CD1c-positive myeloid dendritic cell (primary cell): ENCODE data around the gene JKAMP.

Source experiments
- DNase-seq: peaks from one replicate; pipeline ENCODE4 v3.0.0-alpha.2; 2016; ENCODE audit errors: extremely low spot score

Gene JKAMP

DNA sequence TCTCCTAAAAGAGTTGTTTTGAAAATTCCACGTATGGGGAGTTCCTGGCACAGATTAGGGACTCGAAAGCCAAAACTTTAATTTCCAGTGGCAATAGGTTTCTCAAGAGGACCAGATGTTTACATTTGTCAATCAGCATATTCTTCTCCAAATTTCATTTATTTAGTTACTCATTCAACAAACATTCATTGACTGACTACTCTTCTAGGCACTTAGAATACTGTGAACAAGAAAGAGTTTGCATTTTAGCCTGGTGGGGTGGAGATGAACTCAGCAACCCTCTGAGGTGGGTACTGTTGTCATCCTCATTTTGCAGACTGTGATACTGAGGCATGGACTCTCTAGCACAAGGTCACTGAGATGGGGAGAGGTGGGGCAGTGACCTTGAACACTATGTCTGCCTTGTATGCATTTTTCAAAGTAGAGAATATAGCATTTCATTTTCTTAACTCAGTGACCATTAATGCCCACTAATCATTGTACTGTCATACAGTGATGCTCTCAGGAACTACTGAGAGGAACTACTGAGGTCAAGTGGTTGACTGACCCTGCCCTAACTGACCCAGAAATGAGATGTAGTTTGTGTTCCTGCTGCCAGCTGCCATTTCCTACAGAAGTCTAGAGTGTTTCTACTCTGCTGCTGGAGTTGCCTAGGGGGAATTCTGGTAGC is 2.3 kb upstream of the JKAMP start:
- peak; percentile 36 for DNase-seq

DNA sequence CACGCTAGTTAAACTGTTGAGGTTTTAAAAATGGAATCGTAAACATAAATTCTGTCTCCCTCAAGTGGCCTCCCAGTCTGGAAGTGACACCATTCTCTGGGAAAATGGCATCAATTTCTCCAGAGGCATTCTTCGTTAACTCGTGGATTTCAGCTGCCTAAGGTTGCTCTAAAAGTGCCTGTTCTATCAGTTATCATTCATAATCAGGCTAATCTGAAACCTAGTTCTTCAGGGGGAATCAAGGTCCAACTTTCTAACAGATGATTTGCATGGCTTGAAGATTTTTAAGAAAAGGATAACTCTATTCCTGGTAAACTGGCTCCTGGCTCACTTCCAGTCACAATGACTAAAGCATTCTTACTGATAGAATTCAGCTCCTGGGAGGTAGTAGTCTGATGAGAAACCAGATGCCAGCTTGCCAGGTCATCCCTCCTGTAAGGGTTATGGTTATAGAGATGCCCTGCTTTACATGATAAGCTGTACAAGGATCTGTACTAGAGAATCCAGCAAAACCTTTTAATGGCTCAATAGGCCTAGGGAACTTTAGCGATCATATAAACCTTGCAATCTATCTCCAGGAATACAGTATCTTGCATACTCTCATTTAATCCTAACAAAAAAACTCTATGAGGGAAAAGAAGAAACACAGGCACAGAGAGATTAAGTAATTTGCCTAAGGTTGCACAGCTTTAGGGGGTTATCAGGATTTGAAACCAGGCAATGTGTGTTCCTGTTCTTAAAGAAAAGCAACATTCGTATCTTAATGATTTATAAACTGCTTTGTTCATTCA is 1.6 kb upstream of the JKAMP start:
- no peak for DNase-seq

DNA sequence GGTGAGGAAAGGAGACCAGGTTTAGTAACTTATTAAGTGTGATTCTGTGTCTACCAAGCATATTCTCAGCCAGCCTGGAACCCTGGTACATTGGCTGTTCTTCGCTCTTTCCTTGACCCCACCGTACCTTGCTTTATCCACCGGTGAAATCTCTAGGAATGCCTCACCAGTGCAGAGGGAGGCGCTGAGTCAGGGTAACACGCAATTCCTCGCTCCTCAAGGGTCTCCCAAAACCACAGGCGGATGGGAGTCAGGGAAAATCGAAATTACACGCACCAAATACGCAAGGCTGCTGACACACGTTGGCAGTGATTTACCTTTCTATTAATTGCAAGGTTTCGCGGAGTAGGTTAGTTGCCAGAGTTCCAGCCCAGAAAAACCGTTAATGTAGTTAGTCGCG is 954 bp upstream of the JKAMP start:
- no peak for DNase-seq

DNA sequence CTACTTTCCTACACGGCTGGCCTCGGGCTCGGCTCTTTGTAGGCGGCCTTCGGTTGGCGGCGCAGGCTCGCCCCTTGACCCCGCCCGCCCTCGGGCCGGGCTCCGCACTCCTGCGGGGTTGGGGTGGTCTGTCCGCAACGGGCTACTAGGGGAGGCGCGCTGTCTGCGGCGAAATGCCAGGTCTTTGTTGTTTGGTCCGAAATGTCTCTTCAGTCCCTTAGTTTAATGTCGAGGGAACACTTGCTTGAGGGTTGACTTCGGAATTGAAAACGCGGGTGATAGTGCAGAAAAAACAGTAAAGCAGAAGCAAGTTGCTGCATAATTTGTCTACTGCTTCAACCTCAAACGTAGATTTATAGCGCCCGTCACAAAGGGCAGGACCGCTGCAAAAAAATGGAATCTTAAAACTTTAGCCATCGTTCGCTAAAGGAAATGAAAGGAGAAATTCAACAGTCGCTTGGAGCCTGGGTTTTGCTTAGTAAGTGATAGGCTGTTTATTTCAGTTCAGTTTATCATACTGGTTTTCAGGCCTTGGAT is 390 bp downstream of the JKAMP start:
- peak; percentile 51 for DNase-seq

DNA sequence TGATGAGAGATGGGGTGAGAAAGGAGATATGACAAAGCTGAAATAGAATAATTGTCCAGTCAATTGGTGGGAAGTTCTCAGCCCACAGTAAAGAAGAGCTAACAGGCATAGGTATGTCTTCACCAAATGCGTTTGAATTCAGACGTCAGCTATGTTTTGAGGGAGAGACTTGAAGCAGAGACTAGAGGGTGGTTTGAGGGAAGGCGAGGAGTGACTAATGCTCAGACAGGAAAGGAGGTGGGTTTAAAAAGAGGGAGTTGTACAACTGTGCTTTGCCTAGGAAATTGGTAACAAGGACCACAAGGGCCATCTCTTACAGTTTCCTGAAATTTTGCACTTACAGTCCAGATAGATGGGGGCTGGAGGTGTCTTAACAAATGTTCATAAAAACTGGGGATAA is 6.4 kb downstream of the JKAMP start:
- DNase-seq: no peak

DNA sequence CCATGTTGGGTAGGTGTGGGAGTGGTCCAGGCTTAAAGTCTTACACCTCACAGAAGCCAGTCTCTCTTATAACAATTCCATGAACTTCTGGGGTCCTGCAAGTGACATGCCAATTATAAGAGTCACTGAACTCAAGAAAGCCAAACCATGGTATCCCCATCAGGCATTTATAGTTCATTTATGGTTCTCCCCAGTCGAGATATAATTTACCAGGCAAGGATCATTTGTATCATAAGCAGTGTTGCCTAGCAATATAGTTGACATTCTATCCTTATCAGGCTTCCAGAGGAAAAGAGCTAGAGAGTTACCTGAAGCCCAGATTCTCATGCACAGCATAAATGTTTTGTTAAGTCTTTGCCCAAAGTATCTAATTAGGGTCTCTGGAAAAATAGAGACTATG is 8.1 kb downstream of the JKAMP start:
- no peak for DNase-seq

DNA sequence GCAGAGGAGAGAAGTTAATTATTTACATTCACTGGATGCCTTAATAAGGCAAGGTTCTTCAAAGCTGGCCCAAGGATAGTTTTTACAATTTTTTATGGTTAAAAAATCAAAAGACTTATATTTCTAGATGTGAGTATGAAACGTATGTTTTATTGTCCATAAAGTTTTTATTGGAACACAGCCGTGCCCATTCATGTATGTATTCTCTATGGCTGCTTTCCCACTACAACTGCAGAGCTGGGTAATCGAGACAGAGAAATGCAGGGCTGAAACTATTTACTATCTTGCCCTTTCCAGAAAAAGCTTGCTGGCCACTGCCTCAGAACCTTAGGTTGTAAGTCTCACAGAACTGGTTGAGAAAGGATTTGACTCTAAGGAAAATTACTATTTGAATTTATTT is 16.4 kb downstream of the JKAMP start:
- DNase-seq: no peak

DNA sequence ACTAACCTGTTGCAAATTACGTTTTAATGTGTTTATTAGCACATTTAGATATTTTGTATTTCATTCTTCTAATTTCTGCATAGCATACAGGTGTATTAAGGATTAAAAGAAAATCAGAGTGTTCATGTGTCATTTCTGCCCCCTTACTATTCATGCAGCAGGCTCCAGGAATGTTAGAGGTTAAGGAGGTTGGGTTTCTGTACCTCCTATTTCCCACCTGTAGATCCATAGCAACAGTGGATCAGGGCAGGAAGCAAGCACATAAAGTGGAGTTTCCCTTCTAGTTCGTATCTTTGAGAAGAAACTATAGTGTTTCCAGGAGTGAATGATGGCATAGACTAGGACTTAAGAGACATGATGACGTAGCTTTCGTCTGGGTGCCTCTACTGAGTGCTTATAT is 18.9 kb downstream of the JKAMP start:
- DNase-seq: no peak

DNA sequence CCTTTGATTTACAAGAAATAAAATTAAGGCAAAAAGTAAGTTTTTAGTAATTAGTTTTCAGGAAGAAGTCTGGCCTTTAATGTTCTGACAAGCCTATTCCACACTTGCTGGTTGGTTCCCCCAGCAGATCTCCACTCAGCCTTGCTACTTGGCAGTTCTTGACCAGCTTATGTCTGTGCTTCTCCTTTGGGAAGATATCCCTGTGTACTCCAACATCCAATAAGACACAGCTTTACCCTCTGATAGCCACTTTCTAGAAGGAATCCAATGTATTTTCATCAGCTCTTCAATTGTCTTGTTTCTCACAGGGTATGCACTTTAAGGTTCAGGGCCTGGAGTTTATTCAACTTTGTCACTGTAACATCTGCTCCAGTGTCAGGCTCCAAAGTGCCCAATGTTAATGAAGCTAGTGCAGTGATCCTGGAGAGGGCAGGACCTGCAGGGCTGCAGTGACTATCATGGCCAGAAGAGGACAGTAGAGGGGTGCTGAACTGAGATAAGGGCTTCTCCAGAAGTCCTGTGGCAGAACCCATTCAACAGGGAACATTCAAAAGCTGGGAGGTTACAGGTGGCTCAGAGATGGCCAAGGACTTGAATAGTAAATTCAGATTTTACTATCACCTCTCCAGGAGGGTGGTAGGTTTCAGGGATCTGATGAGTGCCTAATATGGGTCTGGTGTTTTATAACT is 22.9 kb downstream of the JKAMP start:
- DNase-seq: peak; percentile 56

DNA sequence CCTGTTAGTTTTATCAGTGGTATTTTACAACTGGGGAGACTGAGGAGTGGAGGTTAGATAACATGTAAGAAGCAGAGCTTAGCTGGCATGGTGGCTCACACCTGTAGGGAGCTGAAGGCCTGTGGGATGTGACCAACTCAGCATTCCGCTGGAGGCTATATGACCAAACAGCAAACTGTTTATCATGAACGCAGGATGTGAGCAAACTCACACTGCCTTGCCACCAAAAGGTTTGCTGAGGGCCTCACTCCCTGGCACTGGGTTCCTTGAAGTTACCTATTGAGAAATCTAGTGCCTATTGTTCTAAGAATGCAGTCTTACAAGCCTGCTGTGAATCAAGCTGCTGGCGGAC is 23.4 kb downstream of the JKAMP start:
- DNase-seq: no peak

DNA sequence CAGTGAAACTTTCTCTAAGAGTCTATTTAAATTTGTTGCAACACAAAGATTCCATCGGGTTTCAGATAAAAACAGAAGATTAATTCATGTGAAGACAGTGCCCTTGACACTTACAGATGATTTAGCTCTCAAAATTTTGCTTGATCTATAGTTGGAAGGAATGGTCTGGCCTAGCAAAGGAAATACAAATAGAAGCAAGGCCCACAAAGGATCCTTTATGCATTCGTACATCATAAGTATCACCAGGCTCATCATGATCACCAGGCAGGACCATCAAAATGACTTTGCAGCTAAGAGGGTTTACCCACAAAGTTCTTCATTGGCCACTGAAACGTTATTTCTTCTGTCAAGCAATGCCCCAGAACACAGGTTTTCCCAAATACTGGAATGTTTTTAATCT is 24.8 kb downstream of the JKAMP start:
- DNase-seq: no peak

DNA sequence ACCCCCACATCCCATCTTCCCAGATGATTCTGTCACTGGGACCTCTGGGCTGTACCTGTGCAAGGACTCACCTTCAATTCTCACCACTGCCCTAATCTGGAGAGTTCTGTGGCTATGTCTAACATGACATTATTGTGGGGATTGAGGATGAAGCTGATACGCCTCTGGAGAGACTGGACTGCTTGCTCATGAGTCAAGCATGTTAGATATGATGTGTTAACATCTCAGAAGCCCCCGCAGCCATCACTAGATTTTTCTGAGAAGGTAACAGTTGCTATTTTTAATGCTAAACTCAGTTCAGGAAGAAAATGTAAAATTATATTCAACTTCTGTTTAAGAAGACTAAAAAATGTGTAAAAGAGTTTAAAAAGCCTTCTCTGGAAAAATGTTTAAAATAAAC is 25.7 kb downstream of the JKAMP start:
- no peak for DNase-seq

DNA sequence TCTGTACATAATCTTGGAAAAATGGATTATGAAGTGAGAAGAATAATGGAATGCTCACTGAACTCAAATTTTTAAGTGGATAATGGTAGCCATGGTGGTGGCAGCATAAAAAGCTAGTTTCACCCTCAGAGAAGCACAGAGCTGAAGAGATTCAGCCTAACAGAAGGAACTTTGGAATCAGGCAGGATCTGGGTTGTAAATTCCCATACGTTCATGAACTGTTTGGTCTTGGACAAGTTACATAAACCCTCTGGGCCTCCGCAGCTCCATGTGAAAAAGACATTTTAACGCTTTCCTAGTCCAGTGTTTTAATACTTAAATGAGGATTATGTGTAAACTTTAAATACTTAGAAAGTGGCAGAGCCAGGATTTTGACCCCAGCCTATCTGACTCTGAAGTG is 26.6 kb downstream of the JKAMP start:
- DNase-seq: no peak

DNA sequence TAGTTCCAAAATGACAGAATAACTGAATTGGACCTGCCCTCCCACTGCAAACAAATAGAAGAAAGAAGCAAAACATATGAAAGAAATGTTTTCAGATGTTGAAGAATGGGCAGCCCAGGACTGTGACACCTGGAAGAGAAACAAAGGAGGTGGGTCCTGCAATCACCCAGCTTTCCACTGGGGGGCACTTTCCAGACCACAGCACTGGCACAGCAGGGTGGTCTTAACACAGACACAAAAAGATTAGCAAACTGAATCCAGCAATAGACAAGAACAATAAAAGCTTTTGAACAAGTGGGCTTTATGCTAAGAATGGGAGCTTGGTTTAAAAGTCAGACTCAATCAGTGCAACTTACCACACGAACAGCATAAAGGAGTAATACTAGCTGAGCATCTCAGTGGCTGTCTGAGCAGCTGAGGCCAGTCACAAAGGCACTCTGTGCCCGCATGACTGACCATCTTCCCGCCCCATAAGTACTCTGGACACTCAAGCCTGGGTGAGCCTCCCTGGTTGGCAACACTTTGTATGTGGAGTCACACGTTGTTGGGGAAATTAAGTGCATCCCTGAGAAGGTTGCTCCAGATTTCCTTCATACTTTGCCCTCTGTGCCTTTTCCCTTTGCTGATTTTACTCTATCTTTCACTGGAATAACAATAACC is 27.7 kb downstream of the JKAMP start:
- no peak for DNase-seq

DNA sequence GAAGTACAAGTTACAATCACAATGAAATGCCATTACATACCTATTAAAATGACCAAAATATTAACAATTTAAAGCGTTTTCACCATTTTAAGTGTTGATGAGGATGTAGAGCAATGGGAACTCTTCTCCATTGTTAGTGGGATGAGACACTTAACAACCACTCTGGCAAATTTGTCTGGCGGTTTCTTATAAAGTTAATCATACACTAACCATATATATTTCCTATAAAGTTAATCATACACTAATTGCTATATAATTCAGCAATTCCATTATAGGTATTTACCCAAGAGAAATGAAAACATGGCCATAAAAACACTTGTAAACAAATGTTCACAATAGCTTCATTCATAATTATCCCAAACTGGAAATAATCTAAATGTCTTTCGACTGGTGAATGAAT is 35.9 kb downstream of the JKAMP start:
- no peak for DNase-seq

DNA sequence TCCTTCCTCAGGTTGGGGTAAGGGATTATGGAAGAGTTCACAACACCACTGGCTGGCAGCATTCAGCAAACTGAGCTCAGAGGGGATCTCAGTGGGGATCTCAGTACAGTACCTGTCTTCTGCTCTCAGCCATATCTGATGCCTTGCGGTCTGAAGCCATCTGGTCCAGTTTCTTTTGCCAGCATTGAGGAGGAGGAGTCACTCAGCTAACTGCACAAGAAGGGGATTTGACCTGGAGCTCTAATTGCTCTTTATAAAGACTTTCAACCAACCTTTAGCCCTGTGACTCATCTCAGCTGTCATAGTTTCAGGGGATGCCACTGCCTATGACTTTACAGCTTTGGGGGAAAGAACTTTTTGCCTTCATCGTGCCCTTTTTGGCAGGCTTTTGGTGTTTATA is 44.9 kb downstream of the JKAMP start:
- no peak for DNase-seq

DNA sequence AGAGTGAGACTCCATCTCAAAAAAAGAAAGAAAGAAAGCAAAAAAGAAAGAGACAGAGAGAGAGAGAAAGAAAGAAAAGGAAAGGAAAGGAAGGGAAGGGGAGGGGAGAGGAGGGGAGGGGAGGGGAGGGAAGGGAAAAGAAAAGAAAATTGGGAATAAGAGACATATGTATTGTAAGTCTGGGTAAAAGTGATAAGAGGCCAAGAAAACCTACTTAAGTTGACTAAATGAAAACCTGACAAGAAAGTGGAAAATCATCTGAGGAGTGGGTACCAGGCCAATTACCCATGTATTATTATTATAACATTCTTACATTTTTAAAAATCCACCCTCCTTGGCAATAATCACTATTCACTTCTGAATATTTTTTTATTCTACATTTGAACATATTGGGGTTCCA is 46.0 kb downstream of the JKAMP start:
- DNase-seq: no peak

DNA sequence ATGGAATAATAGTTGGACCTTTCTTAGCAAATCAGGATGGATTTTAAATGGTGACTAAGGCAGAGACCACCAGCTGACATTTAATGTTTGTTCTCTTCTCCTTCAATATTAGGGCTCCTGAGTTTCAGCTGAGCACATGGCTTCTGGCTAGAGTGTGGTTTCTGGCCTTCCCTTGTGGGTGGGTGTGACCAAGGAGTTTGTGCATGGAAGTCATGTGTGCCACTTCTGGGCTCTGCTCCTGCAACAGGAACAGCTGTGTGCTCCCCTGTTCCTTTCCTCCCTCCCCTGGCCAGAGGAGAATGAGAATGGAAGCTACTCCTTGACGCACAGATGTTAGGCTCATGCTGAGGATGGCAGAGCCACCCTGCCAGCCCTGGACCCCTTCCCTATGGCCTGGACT is 48.1 kb downstream of the JKAMP start:
- no peak for DNase-seq

DNA sequence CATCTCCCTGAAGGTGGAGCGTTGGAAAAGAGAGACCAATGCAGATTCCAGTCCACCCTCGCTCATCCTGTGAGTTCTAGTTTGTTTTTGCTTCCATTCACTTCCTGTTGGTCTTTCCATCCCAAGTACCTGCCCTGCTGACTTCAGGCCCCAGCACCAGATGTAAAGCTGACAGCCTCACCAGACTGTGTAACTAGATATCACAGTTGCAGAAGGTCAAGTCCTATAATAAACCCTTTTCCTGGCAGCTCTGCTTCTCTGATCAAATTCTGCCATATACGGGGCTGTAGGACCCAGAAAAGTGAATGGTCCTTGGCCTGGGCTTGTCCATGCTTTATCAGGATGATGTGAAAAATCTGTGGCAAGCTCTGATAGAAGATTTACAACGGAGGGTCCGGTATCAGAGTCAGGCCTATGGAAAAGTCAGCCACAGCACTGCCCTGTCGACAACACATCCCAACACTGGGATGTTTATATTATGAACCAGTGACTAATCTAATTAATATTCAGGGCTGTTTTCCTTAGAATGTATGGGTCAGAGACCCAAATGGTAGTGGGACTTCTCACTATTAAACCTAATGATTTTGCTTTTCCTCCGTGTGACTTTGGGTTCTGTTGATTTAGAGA is 50.2 kb downstream of the JKAMP start:
- DNase-seq: no peak

DNA sequence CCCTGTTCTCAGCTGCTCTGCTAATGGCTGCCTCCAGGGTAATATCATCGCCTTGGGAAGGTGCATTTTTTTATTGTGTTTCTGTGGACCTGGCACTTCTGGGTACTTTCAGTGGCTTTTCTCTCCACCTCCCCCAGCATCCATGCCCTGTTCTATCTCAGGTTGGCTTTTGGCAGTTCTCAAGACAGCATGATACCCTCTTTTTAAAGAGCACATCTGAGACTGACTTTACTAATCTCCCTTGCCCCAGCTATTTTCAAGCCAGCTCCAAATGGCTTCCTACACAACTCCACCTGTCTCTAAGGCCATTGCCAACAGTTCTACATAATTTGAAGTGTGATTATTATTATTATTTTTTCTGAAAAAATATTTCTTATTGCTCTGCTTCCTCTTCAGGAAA is 53.2 kb downstream of the JKAMP start:
- DNase-seq: no peak

DNA sequence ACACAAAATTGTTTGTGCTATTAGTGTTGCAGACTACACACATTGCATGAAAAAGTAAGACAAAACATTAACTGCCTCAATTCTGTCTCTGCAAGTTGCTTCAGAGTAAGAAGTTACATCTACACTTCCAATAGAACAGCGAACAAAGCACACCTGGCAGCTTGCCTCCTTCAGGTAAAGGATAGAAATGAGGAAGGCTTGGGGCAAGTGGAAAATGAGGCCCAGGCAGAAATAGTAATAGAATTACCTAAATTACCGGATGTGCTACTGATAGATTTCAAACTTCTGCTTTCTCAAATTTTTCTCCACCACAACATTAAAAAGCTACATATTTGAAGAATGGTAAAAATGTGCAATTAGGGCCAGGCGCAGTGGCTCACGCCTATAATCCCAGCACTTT is 54.6 kb downstream of the JKAMP start:
- no peak for DNase-seq

DNA sequence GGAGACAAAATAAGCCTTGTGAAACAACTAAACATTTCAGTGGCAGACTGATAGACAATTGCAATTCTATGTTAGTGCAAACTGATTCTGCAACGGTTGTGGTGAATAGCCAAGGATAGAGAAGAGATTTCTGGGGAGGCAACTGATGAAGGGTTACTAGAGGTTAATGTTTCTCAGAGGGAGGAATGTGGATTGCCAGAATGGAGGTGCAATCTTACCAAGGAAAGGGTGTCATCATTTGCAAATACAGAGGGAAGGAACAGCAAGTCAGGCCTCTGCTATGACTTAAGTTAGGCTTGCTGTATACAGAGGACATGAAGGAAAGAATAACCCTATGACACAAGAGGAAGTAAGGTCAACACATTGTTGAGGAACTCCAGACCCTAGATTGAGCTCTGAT is 56.5 kb downstream of the JKAMP start:
- DNase-seq: no peak
